Stimulated activated CD8-positive, alpha-beta memory T cell treated with anti-CD3 and anti-CD28 coated beads, Interleukin-15, amount 100 ng/mL, for 24 hours (primary cell): ENCODE measurements around the gene HFM1.
"Not testable (repeated sequence)": the region's sequence is repeated elsewhere in the genome, so short reads cannot be mapped to it uniquely, and the experiment has no call there.

Experiments used
- DNase-seq: peaks from one replicate; pipeline ENCODE4 v3.0.0-alpha.2; 2020; ENCODE audit warnings: low read depth

HFM1 gene

GRCh38 chr1:91404151-91405012, at the start of gene HFM1:
TSS of gene HFM1 (minus strand) at chr1:91404837. CDS start at chr1:91401082, 3,755 bp downstream.
- DNase-seq = peak; percentile 28

- DNase-seq = no peak
Observed at GRCh38 chr1:91454136-91454535, 49.5 kb upstream of the HFM1 start.

GRCh38 chr1:91450260-91450659, 45.6 kb upstream of the HFM1 start:
- DNase-seq = no peak

GRCh38 chr1:91447782-91448181, 43.1 kb upstream of the HFM1 start:
- DNase-seq = not testable (repeated sequence)

- DNase-seq = not testable (repeated sequence)
Observed at GRCh38 chr1:91441980-91442379, 37.3 kb upstream of the HFM1 start.

GRCh38 chr1:91440847-91441246, 36.2 kb upstream of the HFM1 start:
- DNase-seq = no peak

- DNase-seq = no peak
Observed at GRCh38 chr1:91439016-91439415, 34.4 kb upstream of the HFM1 start.

GRCh38 chr1:91428182-91428798, 23.7 kb upstream of the HFM1 start:
- DNase-seq = no peak

GRCh38 chr1:91427741-91428140, 23.1 kb upstream of the HFM1 start:
- no peak for DNase-seq

- not testable (repeated sequence) for DNase-seq
Observed at GRCh38 chr1:91422523-91422922, 17.9 kb upstream of the HFM1 start.

GRCh38 chr1:91412371-91412770, 7.7 kb upstream of the HFM1 start:
- DNase-seq = no peak

- DNase-seq = no peak
Observed at GRCh38 chr1:91406773-91407389, 2.2 kb upstream of the HFM1 start.

- DNase-seq = no peak
Observed at GRCh38 chr1:91402023-91402422, 2.6 kb downstream of the HFM1 start.

- no peak for DNase-seq
Observed at GRCh38 chr1:91400133-91400725, 4.4 kb downstream of the HFM1 start.

GRCh38 chr1:91398291-91398690, 6.3 kb downstream of the HFM1 start:
- DNase-seq = no peak

- no peak for DNase-seq
Observed at GRCh38 chr1:91397605-91398004, 7.0 kb downstream of the HFM1 start.

- DNase-seq = no peak
Observed at GRCh38 chr1:91393042-91393441, 11.6 kb downstream of the HFM1 start.

- DNase-seq = no peak
Observed at GRCh38 chr1:91386109-91386508, 18.5 kb downstream of the HFM1 start.

GRCh38 chr1:91383456-91383855, 21.2 kb downstream of the HFM1 start:
- DNase-seq = no peak

- DNase-seq = no peak
Observed at GRCh38 chr1:91381844-91382243, 22.8 kb downstream of the HFM1 start.

- no peak for DNase-seq
Observed at GRCh38 chr1:91374086-91374485, 30.6 kb downstream of the HFM1 start.

- not testable (repeated sequence) for DNase-seq
Observed at GRCh38 chr1:91372230-91372629, 32.4 kb downstream of the HFM1 start.

GRCh38 chr1:91349524-91349923, 55.1 kb downstream of the HFM1 start:
- no peak for DNase-seq
